NAMALWA (cell line): Measurements from ENCODE around the gene CDCA3.

Experiments used
- DNase-seq: peaks from one replicate; pipeline ENCODE4 v3.0.0-alpha.2; 2015; ENCODE audit warnings: low spot score

Gene CDCA3

DNA sequence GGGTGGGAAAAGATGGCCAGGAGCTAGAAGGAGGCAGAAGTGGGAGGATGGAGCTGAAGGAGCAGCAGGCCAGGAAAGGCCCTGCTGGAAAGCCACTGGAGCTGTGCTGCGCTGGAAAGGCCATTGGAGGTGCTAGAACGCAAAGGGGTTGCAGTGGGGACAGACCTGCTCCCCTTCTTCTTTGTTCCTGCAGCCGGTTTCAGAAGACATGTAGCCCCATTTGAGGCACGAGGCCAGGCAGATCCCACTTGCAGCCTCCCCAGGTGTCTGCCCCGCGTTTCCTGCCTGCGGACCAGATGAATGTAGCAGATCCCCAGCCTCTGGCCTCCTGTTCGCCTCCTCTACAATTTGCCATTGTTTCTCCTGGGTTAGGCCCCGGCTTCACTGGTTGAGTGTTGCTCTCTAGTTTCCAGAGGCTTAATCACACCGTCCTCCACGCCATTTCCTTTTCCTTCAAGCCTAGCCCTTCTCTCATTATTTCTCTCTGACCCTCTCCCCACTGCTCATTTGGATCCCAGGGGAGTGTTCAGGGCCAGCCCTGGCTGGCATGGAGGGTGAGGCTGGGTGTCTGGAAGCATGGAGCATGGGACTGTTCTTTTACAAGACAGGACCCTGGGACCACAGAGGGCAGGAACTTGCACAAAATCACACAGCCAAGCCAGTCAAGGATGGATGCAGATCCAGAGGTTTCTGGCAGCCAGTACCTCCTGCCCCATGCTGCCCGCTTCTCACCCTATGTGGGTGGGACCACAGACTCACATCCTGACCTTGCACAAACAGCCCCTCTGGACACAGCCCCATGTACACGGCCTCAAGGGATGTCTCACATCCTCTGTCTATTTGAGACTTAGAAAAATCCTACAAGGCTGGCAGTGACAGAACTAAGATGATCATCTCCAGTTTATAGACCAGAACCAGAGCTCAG lies 31.7 kb downstream of the CDCA3 start:
- no peak for DNase-seq

- no peak for DNase-seq
These were observed 32.4 kb downstream of the CDCA3 start for GRCh38 chr12:6818645-6819044.

DNA sequence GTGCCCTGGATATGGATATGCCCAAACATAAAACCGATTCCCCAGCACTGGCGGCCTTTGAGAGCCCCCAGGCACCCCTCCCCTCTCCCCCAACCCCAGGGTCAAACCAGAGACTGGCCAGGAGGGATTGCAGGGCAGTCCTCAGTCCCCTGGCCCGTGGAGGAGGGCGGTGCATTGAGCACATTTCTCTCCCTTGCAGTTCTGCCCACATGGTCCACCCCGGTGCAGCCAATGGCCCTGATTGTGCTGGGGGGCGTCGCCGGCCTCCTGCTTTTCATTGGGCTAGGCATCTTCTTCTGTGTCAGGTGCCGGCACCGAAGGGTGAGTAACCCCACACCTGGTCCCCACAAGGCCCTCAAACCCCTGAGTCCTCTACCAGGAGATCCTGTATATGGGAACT lies 32.9 kb downstream of the CDCA3 start:
- DNase-seq: no peak

DNA sequence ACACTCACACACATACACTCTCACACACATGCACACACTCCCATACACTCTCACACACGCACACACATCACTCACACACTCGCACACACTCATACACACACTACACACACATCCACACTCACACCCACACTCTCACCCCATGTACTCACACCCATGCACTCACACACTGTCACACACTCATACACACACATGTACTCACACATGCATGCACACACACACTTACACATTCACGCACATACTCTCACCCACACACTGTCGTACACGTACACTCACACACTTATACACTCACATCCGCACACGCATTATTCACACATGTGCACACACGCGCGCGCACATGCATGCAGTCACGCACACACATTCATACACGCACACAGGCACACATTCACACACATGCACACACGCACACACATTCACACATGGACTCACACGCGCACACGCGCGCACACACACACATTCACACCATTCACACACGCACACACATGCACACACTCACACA lies 33.4 kb downstream of the CDCA3 start:
- no peak for DNase-seq

- DNase-seq: no peak
These were observed 34.0 kb downstream of the CDCA3 start for GRCh38 chr12:6817098-6817497.

GRCh38 chr12:6816598-6816997 lies 34.5 kb downstream of the CDCA3 start:
- DNase-seq: no peak

DNA sequence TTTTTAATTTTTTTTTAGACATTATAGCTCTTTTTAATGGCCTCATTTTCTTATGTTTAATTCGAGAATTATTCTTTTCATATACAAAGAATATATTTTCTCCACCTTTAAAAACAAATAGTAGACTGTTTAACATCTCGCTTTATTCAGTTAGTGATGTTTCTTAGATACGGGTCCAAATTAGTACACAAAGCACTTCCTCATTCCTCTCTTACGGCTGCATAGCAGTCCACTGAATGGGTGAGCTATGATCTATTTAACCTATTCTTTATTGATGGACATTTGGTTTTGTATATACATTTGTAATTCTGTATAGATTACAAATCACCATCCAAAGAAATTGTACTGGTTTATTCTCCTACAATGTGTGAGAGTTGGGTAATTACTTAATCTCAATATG lies 37.7 kb downstream of the CDCA3 start:
- DNase-seq: no peak

DNA sequence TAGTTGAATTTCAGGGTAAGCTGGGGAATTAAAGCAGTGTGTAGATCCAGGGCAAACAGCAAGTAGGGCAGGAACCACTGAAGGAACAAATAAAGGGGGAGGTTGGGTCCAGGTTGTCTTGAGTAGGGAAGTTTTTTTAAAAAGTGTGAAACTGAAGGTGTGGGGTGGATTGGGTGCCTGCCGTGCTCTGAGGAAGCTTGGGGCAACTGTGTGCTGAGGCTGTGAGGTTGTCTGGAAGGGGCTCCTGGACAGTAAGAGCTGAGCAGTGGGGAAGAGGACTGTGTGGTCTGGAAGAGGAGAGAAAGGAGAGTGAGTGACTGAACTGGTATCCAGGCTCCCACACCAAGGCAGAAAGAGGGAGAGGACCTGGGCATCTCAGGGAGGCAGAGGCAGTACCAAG lies 40.3 kb downstream of the CDCA3 start:
- no peak for DNase-seq

DNA sequence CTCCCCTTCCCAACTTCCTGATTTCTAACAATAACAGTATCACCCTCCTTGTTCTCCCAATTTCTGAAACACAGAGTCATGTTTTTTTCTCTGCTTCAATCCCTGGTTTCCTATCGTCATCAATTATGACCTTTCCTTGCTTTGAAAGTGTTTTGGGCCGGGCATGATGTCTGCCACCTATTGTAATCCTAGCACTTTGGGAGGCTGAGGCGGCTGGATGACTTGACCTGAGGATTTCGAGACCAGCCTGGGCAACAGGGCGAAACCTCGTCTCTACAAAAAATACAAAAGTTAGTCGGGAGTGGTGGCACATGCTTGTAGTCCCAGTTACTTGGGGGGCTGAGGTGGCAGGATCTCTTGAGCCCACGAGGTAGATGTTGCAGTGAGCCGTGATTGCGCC lies 42.0 kb downstream of the CDCA3 start:
- DNase-seq: no peak

GRCh38 chr12:6807170-6807569 lies 43.9 kb downstream of the CDCA3 start:
- no peak for DNase-seq

GRCh38 chr12:6799147-6799546 lies 51.9 kb downstream of the CDCA3 start:
- no peak for DNase-seq
